Small intestine (tissue), 7 donors: ENCODE results near the gene POLR2I. TPM values are rescaled to one million over a fixed set of nuclear protein-coding genes. Genes with fewer than 3 reads are reported as not detected.
"Not testable (repeated sequence)": the region's sequence is repeated elsewhere in the genome, so short reads cannot be mapped to it uniquely, and the experiment has no call there.

Experiments
- DNase-seq, 2 donors: peaks; one replicate each; pipeline versions ENCODE4 v3.0.0 to v3.0.0-alpha.2; 2013
- FAIRE-seq: peaks from 2 replicates; lab custom pipeline; 2012; peaks lifted over from hg19 to GRCh38; lab: Jason Lieb, UNC
- H3K27ac ChIP-seq, 3 donors: one replicate each; pipeline ENCODE4 v1.5.1; 2013; ENCODE audit warnings: low read length in 2 of 3, mild to moderate bottlenecking in 2 of 3, control low read depth in 1 of 3, inconsistent platforms in 1 of 3, low read depth in 1 of 3, moderate library complexity in 1 of 3
- H3K27me3 ChIP-seq, 3 donors: one replicate each; pipeline ENCODE4 v1.6.1; 2013; ENCODE audit warnings: low read length in 3 of 3, inconsistent platforms in 1 of 3; ENCODE audit not compliant: control insufficient read depth in 3 of 3, insufficient read depth in 3 of 3
- H3K36me3 ChIP-seq, 3 donors: one replicate each; pipeline ENCODE4 v1.6.1; 2013; ENCODE audit warnings: low read length in 3 of 3, inconsistent platforms in 1 of 3, low read depth in 1 of 3, mild to moderate bottlenecking in 1 of 3, moderate library complexity in 1 of 3; ENCODE audit not compliant: control insufficient read depth in 3 of 3, insufficient read depth in 2 of 3
- H3K4me1 ChIP-seq, 3 donors: one replicate each; pipeline ENCODE4 v1.6.1; 2013; ENCODE audit warnings: low read length in 2 of 3, inconsistent platforms in 1 of 3, low read depth in 1 of 3, mild to moderate bottlenecking in 1 of 3, moderate library complexity in 1 of 3; ENCODE audit not compliant: control insufficient read depth in 3 of 3, insufficient read depth in 2 of 3
- H3K4me3 ChIP-seq, 3 donors: one replicate each; pipeline ENCODE4 v1.5.1; 2013; ENCODE audit warnings: low read length in 3 of 3, control low read depth in 1 of 3, inconsistent platforms in 1 of 3, low read depth in 1 of 3, mild to moderate bottlenecking in 1 of 3, moderate library complexity in 1 of 3
- H3K9me3 ChIP-seq, 2 donors: one replicate each; pipeline ENCODE4 v1.6.1; 2013; ENCODE audit warnings: low read depth in 1 of 2, low read length in 1 of 2; ENCODE audit not compliant: control insufficient read depth in 2 of 2, insufficient read depth in 1 of 2
- WGBS, 3 donors: extraction: QIAGEN DNeasy Blood & Tissue Kit; methylation state at CpG; one replicate each; pipeline ENCODE4 v1.1.7; 2013; 5-methylcytosine and 5-hydroxymethylcytosine counted together
- polyA plus RNA-seq, 4 donors: library from polyadenylated mRNA; stranded (reverse) in 3 of 4; unstranded in 1 of 4; fragments of 200-250 nt in 3 of 4; fragments of 120-200 nt in 1 of 4; gene quantifications; one replicate each; pipeline versions ENCODE4 v1.2.1 to v1.2.3, GENCODE V29; 2013
- donor health status: healthy with polysubstance abuse.
- donor health status: control.
- donor health status: control.
- donor health status: Bipolar disorder and iron deficiency.
- donor health status: healthy.

POLR2I gene
- polyA plus RNA-seq, 4 donors: 46.5 to 77.5 (median 66.5) TPM

DNA sequence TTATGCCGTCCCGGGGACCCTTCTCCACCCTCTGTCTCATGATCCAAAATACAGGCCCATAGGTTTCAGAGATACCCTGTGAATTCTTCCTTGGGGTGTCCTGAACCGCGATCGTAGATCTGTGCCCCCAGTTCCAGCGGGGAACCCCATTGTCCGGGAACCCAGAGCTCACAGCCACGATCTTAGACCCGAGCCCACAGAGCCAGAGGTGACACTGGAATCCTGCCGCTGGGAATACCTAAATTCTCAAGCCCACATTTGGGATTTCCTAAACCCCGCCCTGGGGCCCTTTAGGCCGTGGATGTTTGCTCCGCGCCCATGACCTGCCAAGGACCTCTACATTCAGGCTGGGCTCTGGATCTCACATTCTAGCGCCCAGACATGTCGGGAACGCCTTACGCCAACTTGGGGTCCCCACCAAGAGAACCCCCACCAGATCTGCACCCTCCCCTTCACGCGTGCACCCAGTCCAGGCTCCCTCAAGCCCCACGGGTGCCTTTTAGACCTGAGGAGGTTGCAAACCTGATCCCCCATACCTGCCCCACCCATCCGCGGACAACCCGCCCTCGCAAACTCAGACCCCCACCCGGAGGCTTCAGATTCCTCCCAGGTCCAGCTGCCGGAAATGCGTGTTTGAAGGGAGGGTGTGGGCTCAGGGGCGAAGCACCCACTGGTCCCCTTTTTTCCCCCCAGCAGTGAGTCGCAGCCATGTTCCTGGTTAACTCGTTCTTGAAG is 25.8 kb upstream of the POLR2I start:
- Histone ChIP-seq H3K4me1 (peaks cover 5 to 15% (median 6%) of the 10 kb centered on the region in 3 donors), H3K27ac (peak overlapping the region; percentile 87 to 99 (median 94)), H3K9me3 (peaks cover 0 to 3% of the 10 kb centered on the region in 2 donors), H3K4me3 (peak overlapping the region; percentile 63 to 79 (median 72)), H3K27me3 (no peaks in the 10 kb centered on the region), H3K36me3 (peaks cover 7 to 36% (median 14%) of the 10 kb centered on the region in 3 donors)
- DNase-seq (peak; percentile 46 to 76), FAIRE-seq (no peak)
- 0 to 1% (median 1%) methylated on average over 30 to 31 of the region's 31 CpGs for WGBS, 3 donors

DNA sequence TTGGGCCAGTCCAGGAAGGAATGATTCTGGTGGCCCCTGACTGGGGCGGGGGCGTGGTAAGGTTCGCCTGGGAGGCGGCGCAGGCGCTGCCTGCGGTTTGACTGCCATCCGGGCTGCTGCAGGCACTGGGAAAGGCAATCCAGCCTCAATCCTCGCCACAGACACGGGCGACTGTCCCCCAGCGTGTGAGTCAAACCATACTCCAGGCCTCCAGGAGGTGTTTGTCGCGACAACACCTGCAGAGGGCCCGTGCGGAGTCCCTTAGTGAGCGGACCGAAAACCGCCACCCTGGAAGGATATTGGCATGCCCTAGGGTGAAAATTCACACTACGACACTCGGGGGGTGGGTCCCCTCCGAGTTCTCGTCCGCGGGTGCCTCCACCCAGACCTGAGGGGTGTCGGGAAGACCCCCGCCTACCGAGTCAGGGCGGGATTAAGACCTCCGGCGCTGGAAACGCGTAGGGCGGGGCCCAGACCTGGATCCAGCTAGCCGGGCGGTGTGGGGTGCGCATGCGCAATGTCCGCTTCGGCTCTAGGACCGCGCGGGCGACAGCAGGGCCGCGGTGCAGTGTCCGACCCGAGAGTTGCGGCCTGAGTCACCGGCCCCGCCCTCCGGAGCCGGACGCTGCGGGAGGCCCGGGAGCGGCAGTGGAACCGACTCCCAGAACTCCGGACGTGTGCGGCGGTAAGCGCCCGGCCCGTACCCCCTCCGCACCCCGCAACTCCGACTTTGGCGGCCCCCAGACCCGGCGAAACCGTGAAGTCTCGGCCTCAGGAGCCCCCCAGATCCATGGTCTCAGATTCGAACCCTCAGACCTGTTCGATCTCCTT is 25.0 kb upstream of the POLR2I start, which contains the start of gene CAPNS1:
Gene CAPNS1, plus strand, starts transcription at position 594 of the 831 bp plus-strand sequence. CDS start 946 bp downstream, outside the sequence.
- Histone ChIP-seq H3K36me3 (peaks cover 5 to 28% (median 12%) of the 10 kb centered on the region in 3 donors), H3K4me1 (peaks cover 5 to 15% (median 6%) of the 10 kb centered on the region in 3 donors), H3K27ac (peak within 1 kb of the TSS; percentile 87 to 99 (median 94)), H3K27me3 (no peaks in the 10 kb centered on the region), H3K4me3 (peak within 1 kb of the TSS; percentile 63 to 79 (median 72)), H3K9me3 (peaks cover 0 to 3% of the 10 kb centered on the region in 2 donors)
- WGBS, 3 donors: 0% methylated on average over 66 to 75 of the region's 75 CpGs
- FAIRE-seq (no peak), DNase-seq (peak; percentile 96 to 99)

DNA sequence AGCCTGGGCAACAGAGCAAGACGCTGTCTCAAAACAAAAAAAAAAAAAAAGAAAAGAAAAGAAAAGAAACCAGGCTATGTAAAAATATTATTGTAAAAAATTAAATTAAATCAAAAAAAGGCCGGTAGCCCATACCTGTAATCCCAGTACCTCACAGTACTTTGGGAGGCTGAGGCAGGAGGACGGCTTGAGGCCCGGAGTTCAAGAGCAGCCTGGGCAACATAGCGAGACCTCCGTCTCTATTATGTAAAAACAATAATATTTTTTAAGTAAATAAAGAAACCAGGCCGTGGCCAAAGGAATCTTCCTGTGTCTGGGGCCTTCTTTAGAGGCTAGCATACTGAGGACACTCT is 24.4 kb upstream of the POLR2I start:
- Histone ChIP-seq H3K27ac (peak overlapping the region; percentile 87 to 99 (median 94)), H3K9me3 (peaks cover 0 to 3% of the 10 kb centered on the region in 2 donors), H3K4me1 (peaks cover 5 to 15% (median 6%) of the 10 kb centered on the region in 3 donors), H3K4me3 (peak overlapping the region; percentile 52 to 79 (median 63)), H3K27me3 (no peaks in the 10 kb centered on the region), H3K36me3 (peaks cover 4 to 24% (median 12%) of the 10 kb centered on the region in 3 donors)
- 31 to 51% (median 49%) methylated on average over 7 of the region's 7 CpGs for WGBS, 3 donors
- DNase-seq (no peak), FAIRE-seq (no peak)

DNA sequence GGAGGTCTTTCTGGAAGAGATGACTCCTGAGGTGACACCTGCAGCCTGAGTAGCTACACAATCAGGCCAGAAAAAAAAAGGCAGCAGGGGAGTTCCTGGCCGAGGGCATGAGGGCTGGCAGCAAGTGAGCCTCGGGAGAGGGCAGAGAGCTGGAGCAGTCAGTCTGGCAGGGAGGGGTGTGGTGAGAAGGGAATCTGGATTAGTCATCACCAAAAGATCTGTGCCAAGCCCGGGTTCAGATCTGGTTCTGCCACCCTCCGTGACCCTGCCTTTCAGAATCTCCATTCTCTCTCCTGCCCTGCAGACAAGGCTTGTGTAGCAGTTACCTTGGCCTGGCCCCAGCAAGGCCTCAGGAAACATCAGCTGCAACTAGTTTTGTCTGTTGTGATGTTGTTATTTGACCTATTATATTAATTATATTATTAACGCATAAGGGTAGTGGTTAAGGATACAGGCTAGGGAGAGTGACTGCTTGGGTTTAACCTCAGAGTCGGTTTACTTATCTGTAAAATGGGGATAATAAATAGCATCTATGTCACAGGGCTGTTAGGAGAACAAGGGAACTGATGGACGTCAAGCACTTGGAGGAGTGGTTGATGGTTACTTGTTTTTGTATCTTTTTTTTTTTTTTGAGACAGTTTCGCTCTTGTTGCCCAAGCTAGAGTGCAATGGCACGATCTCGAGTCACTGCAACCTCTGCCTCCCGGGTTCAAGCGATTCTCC is 22.4 kb upstream of the POLR2I start:
- H3K4me1 ChIP-seq: peaks cover 5 to 15% (median 9%) of the 10 kb centered on the region in 3 donors
- peak overlapping the region; percentile 38 to 92 (median 84) for H3K27ac ChIP-seq
- H3K27me3 ChIP-seq: no peaks in the 10 kb centered on the region
- peaks cover 0 to 3% of the 10 kb centered on the region in 2 donors for H3K9me3 ChIP-seq
- H3K4me3 ChIP-seq: no peak overlapping the region
- DNase-seq (peak; percentile 39 to 94), FAIRE-seq (no peak)
- H3K36me3 ChIP-seq: peaks cover 0 to 10% (median 2%) of the 10 kb centered on the region in 3 donors
- 36 to 55% (median 49%) methylated on average over 12 of the region's 12 CpGs for WGBS, 3 donors

DNA sequence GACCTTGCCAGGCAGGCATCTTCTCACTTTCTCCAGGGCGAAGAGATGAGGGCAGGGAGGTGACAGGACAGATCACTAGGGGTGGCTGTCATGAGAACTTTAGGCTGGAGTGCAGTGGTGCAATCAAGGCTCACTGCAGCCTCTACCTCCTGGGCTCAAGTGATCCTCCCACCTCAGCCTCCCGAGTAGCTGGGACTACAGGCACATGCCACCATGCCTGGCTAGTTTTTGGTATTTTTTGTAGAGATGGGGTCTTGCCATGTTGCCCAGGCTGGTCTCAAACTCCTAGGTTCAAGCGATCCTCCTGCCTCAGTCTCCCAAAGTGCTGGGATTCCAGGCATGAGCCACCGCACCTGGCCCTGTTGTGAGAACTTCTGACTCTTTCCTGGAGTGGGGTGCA is 20.2 kb upstream of the POLR2I start:
- H3K9me3 ChIP-seq, H3K4me1 ChIP-seq, H3K4me3 ChIP-seq, H3K27ac ChIP-seq, H3K36me3 ChIP-seq, DNase-seq, H3K27me3 ChIP-seq, FAIRE-seq: not testable (repeated sequence)
- WGBS, 3 donors: 91 to 94% (median 92%) methylated on average over 4 of the region's 4 CpGs

DNA sequence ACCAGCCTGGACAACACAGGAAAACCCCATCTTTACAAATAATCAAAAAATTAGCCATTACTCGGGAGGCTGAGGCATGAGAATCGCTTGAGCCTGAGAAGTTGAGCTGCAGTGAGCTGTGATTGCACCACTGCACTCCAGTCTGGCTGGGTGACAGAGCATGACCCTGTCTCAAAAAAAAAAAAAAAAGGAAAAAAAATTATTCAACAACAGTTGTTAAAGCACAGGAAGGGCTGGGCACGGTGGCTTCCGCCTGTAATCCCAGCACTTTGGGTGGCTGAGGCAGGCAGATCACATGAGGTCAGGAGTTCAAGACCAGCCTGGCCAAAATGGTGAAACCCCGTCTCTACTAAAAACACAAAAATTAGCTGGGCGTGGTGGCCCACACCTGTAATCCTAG is 16.5 kb upstream of the POLR2I start:
- WGBS, 3 donors: 66 to 83% (median 73%) methylated on average over 6 of the region's 6 CpGs
- not testable (repeated sequence) for H3K4me1 ChIP-seq, H3K27ac ChIP-seq, FAIRE-seq, DNase-seq, H3K4me3 ChIP-seq, H3K27me3 ChIP-seq, H3K36me3 ChIP-seq, H3K9me3 ChIP-seq

DNA sequence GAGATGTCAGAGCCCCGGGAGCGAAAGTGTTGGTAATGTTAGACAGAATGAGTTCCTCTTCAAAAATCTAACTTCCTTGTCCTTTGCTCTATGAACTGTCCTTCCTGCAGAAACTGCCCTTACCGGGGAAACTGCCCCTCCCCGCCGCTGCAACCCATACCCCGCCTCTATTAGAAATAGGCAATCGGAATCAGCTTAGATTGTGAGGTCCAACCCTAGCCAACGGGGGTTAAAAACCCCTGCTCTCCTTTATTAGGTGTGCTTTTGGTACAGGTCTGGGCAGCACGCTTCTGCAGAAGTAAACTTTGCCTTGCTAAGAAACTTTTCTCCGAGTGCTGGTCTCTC is 13.7 kb upstream of the POLR2I start:
- 4 to 13% (median 6%) methylated on average over 10 of the region's 10 CpGs for WGBS, 3 donors
- Histone ChIP-seq H3K4me1 (peaks cover 0 to 3% (median 0%) of the 10 kb centered on the region in 3 donors), H3K36me3 (peaks cover 3 to 15% (median 6%) of the 10 kb centered on the region in 3 donors), H3K9me3 (peaks cover 0 to 10% of the 10 kb centered on the region in 2 donors), H3K4me3 (peak overlapping the region; percentile 3 to 69 (median 57)), H3K27ac (peak overlapping the region; percentile 90 to 96 (median 95)), H3K27me3 (no peaks in the 10 kb centered on the region)
- FAIRE-seq (no peak), DNase-seq (peak in 1 of 2 donors; percentile 78)

DNA sequence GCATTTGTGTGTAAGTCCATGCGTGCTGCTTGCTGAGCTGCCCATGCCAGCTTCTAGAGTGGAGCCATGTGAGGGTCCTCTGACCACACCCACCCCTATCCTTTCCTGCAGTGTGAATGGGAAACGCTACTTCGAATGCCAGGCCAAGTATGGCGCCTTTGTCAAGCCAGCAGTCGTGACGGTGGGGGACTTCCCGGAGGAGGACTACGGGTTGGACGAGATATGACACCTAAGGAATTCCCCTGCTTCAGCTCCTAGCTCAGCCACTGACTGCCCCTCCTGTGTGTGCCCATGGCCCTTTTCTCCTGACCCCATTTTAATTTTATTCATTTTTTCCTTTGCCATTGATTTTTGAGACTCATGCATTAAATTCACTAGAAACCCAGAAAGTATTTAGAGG is 10.9 kb upstream of the POLR2I start:
- Histone ChIP-seq H3K36me3 (peaks cover 6 to 37% (median 8%) of the 10 kb centered on the region in 3 donors), H3K4me1 (no peaks in the 10 kb centered on the region), H3K4me3 (no peak overlapping the region), H3K9me3 (peaks cover 0 to 10% of the 10 kb centered on the region in 2 donors), H3K27me3 (no peaks in the 10 kb centered on the region), H3K27ac (no peak overlapping the region)
- WGBS, 3 donors: 79 to 87% (median 80%) methylated on average over 9 of the region's 9 CpGs
- DNase-seq: no peak
- no peak for FAIRE-seq
